GM19023 (cell line): ENCODE results near the gene NAALADL2.

Experiments used
- ATAC-seq: cut with Tn5 transposase; IDR thresholded peaks from one replicate; pipeline ENCODE4 v1.9.1; 2021; ENCODE audit warnings: mild to moderate bottlenecking, moderate library complexity; ENCODE audit not compliant: unreplicated experiment

NAALADL2 gene

GRCh38 chr3:174959556-174960065, 100.5 kb downstream of the NAALADL2 start:
- ATAC-seq: no peak

DNA sequence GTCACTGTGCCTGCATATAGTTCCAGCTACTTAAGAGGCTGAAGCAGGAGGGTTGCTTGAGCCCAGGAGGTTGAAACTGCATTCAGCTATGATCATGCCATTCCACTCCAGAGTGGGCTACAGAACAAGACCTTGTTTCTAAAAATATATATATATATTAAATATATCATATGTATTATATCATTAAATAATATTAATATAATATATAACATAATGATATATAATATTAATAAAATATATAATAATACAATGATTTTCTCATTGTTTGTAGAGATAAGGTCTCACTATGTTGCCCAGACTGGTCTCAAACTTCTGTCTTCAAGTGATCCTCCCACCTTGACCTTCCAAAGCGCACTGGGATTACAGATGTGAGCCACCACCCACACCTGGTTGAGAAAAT, 101.8 kb downstream of the NAALADL2 start:
- no peak for ATAC-seq

- ATAC-seq: no peak
These were observed 114.3 kb downstream of the NAALADL2 start for GRCh38 chr3:174973465-174973864.

DNA sequence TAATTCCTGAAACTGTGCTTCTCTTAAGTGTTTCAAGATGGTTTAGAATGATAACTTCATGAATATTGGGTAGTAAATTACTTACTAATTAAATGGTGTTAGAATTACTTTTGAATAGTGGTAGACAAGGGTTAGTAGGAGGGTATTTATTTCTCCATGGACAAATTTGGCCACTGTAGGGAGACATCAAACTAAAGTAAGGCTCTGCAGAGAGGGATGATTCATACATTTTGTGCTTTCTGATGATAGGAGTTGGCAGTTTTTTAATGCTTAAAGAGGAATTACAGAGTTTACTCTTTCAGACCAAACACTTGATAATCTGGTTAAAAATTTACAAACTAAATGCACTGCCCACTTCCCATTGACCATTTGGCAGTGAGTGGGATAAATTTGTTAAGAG, 127.6 kb downstream of the NAALADL2 start:
- ATAC-seq: no peak

DNA sequence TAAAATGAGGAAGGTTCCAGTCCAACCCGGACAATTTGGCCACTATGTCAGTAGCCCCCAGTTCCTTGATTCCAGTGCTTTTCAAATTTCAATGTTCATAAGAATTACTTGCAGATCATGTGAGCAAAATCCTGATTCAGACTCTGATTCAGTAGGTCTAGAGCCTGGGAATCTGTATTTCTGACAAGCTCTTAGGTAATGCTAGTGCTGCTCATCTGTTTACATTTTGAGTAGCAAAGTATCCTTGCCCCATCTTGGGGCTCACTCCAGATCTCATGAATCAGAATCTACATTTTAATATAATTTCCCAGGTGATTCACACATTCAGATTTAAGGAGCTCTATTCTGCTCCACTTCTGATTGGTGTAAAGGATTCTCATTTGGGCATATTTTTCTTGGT, 142.0 kb downstream of the NAALADL2 start:
- no peak for ATAC-seq

DNA sequence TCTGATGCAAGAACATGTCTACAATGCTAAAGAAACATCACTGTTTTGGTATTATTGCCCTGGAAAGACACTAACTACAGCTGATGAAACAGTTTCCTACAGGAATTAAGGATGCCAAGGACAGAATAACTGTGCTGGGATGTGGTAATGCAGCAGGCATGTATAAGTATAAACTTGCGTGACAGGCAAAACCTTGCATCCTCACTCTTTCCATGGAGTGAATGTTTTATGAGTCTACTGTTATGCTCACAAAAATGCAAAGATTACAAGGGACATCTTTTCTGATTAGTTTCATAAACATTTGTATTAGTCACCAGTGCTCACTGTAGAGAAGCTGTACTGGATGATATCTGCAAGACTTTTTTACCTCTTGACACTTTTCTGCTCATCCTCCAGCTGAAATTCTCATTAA, 143.6 kb downstream of the NAALADL2 start:
- ATAC-seq: no peak

- no peak for ATAC-seq
These were observed 144.5 kb downstream of the NAALADL2 start for GRCh38 chr3:175003590-175003989.

GRCh38 chr3:175005193-175005592, 146.1 kb downstream of the NAALADL2 start:
- ATAC-seq: no peak

GRCh38 chr3:175005881-175006280, 146.7 kb downstream of the NAALADL2 start:
- no peak for ATAC-seq

DNA sequence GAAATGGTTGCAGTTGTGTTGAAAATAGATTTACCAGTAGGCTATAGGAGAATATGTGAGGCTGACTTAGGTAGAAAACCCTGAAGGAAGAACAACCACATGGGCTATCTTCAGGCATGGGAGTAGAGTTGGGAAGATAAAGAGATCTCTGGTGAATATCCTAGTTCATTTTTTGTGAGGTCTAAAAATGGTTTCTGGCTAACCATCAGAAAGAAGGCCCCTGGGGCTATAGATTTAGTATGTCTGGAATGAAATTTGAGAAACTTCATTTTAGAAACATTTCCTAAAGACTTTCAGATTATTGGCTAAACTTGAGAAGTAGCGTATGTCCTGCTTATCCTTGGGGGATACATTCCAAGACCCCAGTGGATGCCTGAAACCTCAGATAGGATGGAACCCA, 148.2 kb downstream of the NAALADL2 start:
- ATAC-seq: no peak

GRCh38 chr3:175009295-175009694, 150.2 kb downstream of the NAALADL2 start:
- no peak for ATAC-seq

DNA sequence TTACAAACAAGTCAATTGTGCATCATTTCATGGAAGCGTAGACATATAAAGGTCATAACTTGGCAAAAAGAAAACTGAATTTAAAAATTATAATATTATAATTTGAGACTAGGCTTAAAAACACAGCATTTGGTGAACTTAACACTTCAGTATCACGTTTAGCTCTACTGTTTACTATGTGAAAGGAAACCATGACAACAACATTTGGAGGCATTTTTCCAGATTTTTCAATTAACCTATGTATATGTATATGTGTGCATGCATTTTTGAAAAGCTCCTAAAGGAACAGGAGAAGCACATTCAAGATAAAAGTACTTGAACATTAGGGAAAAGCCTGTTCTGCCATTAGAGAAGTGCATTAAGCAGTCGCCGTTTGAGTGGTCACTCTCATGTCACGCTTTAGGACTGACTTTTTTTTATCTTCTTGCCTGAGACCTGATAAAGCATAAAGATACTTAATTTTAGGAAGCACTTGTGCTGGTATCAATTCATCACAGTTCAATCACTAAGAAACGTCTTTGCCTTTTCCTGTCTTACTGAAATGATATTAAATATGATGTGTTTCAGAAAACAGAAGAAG, 156.0 kb downstream of the NAALADL2 start:
- no peak for ATAC-seq

DNA sequence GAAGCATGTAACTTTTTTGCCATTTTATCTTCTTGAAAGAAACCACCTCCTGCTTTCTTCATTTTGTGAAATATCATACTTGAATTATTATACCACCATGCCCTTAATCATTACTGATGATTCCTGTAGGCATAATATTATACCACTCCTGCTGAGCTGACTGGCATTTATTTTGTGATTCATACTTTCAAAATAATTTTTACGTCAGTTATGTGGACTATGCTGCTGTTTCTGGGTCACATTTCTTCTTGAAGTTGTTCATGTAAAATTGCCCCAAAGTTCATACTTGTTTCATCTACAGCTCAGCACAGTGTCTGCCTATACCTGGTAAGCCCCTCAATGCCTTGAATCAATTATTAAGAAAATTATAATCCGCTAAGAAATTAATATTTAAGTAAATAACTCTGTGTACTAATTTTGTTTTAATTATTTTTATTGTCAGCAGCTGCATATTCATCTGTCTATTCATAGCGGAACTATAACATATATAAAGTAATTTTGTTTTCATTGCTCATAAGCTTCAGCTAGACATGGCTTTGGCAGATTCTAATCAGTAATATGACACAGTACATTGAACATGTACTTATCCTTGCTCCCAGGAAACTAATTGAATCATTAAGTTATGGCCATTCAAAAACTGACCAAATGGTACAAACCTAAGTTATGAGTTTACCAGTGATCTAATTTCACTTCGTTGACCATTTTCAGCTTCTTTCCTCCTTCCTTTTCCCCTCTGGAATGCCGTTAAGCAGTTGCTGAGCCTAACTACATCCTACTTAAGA, 160.0 kb downstream of the NAALADL2 start:
- no peak for ATAC-seq

GRCh38 chr3:175020101-175020500, 161.0 kb downstream of the NAALADL2 start:
- ATAC-seq: no peak

DNA sequence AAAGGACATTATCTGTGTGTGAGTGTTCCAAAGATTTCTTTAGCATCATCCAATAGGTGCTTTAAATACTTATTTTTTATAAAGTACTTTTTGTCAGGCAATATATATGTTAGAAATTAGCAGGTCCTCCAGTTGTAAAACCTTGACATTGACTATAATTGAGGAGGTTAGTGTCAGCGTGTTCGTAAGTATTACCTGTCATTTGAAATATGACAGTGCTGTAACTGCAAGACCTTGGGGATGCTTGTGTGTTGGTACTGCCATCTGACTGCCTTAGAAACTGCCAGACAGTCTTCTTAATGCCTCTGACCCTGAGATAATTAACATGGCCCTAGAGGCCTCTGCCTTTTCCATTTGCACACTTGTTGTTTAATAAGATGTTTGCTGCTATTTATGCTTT, 170.7 kb downstream of the NAALADL2 start:
- ATAC-seq: no peak

DNA sequence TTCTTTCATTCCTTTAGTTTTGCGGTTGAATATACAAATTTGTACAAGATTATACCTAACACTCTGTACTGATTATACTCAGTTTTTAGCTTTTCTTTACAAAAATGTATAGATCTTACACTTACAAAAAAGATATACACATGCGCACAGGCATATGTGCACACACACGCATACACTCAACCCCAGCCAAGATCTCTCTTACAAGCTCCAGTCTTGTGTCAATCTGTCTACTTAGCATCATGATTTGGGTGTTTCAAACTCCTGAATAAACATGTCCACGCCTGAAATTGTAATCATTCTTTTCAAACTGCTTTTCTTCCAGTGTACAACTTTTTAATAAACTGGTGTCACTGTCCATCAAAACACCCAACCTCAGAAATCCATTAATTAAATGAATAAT, 180.7 kb downstream of the NAALADL2 start:
- no peak for ATAC-seq

GRCh38 chr3:175041369-175041768, 182.2 kb downstream of the NAALADL2 start:
- no peak for ATAC-seq

DNA sequence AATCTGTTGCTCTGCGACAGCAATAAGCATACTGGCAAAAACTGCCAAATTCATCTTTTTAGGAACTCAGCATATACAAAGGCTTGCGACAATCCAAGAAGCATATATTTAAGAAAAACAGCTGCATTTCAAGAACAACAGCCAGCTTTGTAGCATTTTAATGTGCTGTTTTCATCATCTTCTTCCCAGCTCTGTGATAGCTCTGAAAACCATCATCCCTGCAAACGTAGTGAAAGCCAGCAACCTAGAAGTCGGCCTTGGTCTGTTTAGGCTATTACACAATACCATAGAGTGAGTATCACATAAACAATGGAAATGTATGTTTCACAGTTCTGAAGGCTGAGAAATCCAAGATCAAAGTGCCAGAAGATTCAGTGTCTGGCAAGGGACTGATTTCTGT, 187.5 kb downstream of the NAALADL2 start:
- ATAC-seq: no peak

DNA sequence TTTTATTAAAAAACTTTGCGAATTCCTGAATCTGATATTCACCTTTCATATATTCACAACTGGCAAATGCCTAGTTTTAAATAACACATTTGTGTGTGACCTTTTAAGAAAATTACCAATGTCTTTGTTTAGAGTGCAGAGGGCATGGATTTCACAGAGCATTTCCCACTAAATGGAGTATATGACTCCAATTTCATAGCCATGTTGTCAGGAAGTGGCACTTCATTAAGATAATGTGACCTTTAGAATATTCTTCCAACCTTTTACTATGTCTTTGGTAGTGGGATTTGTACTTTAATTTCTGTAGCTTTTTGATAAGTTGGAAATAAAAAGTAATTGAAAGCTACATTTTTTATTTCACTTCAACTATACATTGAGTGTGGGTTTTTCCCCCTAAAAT, 188.7 kb downstream of the NAALADL2 start:
- no peak for ATAC-seq

- ATAC-seq: no peak
These were observed 198.3 kb downstream of the NAALADL2 start for GRCh38 chr3:175057401-175057800.

- no peak for ATAC-seq
These were observed 200.7 kb downstream of the NAALADL2 start for GRCh38 chr3:175059788-175060187.

DNA sequence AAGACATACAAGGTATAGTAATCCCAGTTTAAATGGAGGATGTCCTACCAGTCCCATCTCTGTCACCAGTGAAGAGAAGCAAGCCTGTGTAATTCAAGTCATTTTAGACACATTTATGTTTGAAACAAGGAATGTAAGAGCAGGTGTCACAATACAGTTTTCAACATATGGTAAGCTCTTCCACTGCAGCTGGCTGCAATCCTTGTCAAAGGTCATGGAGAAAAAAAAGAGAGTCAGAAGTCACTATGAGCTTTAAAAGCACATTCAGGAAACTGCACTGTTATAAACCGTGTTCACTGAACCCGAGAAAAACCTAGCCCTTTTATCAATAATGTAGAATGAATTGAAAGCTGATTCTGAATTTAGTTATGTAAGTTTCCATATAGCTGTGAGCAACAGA, 206.4 kb downstream of the NAALADL2 start:
- no peak for ATAC-seq
